Activated T-cell treated with anti-CD3 and anti-CD28 coated beads, Interleukin-2, amount 50 U/mL, for 24 hours (primary cell): ENCODE results near the gene PAPPA2.

Experiments
- DNase-seq: peaks from one replicate; pipeline ENCODE4 v3.0.0-alpha.2; 2020
- H3K27ac Mint-ChIP-seq: 2 replicates; pipeline ENCODE4 v1.8.0; 2020; ENCODE audit warnings: mild to moderate bottlenecking, mixed read lengths
- H3K27me3 Mint-ChIP-seq: 2 replicates; pipeline ENCODE4 v1.8.0; 2020; ENCODE audit warnings: mixed read lengths
- H3K36me3 Mint-ChIP-seq: 2 replicates; pipeline ENCODE4 v1.8.0; 2020; ENCODE audit warnings: low read depth, mixed read lengths
- H3K4me1 Mint-ChIP-seq: 2 replicates; pipeline ENCODE4 v1.8.0; 2020; ENCODE audit warnings: low read depth, mixed read lengths
- H3K4me3 Mint-ChIP-seq: 2 replicates; pipeline ENCODE4 v1.8.0; 2020; ENCODE audit warnings: mild to moderate bottlenecking, moderate library complexity, mixed read lengths
- H3K9me3 Mint-ChIP-seq: 2 replicates; pipeline ENCODE4 v1.8.0; 2020; ENCODE audit warnings: mixed read lengths

PAPPA2 gene

GRCh38 chr1:176877557-176877956, 414.6 kb downstream of the PAPPA2 start:
- no peaks in the 10 kb centered on the region for H3K4me1 Mint-ChIP-seq
- H3K27me3 Mint-ChIP-seq: no peaks in the 10 kb centered on the region
- no peaks in the 10 kb centered on the region for H3K36me3 Mint-ChIP-seq
- H3K27ac Mint-ChIP-seq: no peak overlapping the region
- no peaks in the 10 kb centered on the region for H3K9me3 Mint-ChIP-seq
- no peak overlapping the region for H3K4me3 Mint-ChIP-seq
- DNase-seq: no peak

GRCh38 chr1:176878750-176879536, 416.0 kb downstream of the PAPPA2 start:
- Mint-ChIP-seq H3K4me3 (no peak overlapping the region), H3K27me3 (no peaks in the 10 kb centered on the region), H3K36me3 (no peaks in the 10 kb centered on the region), H3K4me1 (no peaks in the 10 kb centered on the region), H3K27ac (no peak overlapping the region), H3K9me3 (no peaks in the 10 kb centered on the region)
- DNase-seq: no peak

DNA sequence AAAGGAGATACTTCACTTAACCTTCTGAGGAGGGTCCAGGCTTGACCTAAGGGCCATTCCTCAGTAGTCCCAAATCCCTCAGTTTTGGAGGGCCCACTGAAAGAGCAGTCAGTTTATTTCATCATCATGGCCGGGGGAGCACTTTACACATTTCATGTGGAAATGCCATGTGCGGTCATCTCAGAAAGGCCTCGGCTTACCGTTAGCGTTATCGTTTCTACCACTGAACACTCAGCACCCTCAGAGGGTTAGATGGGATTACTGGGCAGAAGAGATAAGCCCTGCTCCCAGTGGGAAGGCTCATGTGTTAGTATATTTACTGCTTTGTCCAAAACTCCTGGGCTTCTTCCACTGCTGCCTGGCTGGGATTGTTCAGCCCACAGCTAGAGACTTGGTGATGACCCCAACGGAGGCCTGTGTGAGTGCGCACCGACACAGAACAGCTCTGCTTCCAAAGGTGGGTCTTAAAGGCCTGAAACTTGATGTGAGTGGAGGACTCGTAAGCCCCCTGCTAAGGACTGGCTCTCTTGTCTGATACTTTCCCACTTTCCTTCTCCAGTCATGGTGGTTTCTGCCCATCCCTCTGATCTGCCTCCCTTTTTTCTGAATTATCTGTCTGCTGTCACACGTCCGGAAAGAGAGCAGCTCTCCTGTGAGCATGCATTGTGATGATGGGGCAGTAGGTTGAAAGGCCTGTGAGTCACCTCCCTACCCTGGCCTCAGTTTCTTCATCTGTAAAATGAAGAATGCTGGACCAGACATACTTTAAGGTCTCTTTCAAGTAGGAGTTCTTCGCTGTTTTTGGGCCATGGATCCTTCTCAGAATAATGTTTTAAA, 417.0 kb downstream of the PAPPA2 start:
- Mint-ChIP-seq H3K27me3 (no peaks in the 10 kb centered on the region), H3K27ac (no peak overlapping the region), H3K4me1 (no peaks in the 10 kb centered on the region), H3K9me3 (no peaks in the 10 kb centered on the region), H3K36me3 (no peaks in the 10 kb centered on the region), H3K4me3 (no peak overlapping the region)
- DNase-seq: no peak

DNA sequence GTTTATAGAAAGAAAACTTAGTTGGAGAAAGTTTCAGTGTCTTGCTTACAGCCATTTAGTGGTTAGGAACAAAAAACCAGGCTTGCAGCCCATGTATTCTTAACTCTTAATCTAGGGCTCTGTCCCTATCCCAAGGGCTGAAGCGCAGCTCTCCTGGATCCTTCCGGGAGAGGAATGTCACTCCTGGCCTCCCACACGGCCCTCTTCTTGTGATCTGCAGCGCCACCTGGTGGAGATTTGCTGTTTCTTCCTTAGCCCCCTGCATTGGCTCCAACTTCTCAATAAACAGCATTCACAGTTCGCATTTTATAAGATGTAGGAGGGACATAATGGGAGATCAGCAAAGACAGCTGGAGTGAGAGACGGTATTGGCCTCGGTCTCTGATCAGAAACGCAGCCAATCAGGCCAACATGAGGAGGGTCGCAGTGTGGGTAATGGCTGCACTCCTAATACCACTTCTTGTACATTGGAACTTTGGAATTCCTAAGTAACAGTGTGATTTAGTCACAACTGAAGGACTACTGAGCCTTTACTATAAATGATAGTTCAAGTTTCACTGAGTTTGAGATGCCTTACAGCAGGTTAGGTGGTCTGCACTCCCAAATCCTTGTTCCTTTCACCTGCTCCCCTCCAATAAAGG, 418.1 kb downstream of the PAPPA2 start:
- no peaks in the 10 kb centered on the region for H3K4me1 Mint-ChIP-seq
- no peak overlapping the region for H3K27ac Mint-ChIP-seq
- no peaks in the 10 kb centered on the region for H3K9me3 Mint-ChIP-seq
- peak; percentile 32 for DNase-seq
- no peaks in the 10 kb centered on the region for H3K36me3 Mint-ChIP-seq
- no peak overlapping the region for H3K4me3 Mint-ChIP-seq
- H3K27me3 Mint-ChIP-seq: no peaks in the 10 kb centered on the region

DNA sequence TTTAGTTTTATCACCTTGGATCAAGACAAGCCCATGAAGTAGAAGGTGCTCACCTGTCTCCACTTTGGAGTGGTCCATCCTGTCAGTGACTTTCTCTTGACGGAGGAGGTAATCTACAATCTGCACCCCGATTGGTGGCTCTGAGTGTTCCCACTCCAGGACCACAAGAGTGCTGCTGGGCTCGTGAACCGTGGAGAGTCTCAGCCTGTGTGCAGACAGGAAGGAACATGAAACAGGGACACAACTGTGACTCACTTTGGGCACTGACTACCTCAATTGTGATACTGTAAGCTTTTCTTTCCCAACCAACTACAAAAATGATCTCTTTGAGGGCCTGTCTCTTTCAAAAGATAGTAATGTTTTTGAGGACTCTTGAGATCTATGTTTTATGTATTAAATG, 421.3 kb downstream of the PAPPA2 start:
- Mint-ChIP-seq H3K36me3 (no peaks in the 10 kb centered on the region), H3K4me1 (no peaks in the 10 kb centered on the region), H3K4me3 (no peak overlapping the region), H3K27me3 (no peaks in the 10 kb centered on the region), H3K9me3 (no peaks in the 10 kb centered on the region), H3K27ac (no peak overlapping the region)
- DNase-seq: no peak

DNA sequence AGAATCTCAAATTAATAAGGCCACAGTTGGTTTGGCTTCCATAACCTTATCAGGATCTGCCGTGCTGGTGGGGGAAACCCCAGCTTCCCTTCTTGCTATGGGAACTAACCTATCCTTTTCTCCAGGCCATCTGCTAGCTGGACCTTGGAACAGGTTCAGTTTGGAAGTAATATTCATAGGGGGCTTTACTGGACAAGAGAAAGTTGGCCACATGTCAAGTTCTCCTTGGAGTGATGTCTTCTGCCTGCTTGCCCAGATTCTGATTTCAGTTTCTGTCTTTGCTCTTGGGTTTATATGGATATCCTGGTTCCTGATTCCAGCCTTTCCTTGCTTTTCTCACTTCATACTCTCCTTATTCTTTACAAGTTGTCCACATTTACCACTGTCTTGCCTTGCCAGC, 421.9 kb downstream of the PAPPA2 start:
- Mint-ChIP-seq H3K4me3 (no peak overlapping the region), H3K36me3 (no peaks in the 10 kb centered on the region), H3K4me1 (no peaks in the 10 kb centered on the region), H3K9me3 (no peaks in the 10 kb centered on the region), H3K27ac (no peak overlapping the region), H3K27me3 (no peaks in the 10 kb centered on the region)
- DNase-seq: no peak

DNA sequence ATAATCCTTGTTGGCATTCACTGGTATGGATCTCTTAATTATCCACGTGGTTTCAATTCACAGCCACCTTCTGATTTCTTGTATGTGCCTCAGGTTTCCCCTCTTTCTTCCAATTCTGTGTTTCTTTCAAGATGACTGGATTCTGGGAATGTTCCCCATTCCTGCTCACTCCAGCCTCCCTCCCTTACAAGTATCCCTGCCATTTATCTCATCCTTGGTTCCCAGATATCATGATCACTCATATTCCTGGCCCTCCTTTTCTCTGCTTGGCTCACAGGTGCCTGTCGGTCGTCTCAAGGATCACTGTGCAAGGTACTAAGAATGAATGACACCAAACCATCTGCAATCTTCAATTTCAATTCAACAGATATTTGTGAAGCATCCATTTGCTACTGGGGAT, 422.4 kb downstream of the PAPPA2 start:
- Mint-ChIP-seq H3K36me3 (no peaks in the 10 kb centered on the region), H3K27me3 (no peaks in the 10 kb centered on the region), H3K9me3 (no peaks in the 10 kb centered on the region), H3K4me3 (no peak overlapping the region), H3K4me1 (no peaks in the 10 kb centered on the region), H3K27ac (no peak overlapping the region)
- no peak for DNase-seq

DNA sequence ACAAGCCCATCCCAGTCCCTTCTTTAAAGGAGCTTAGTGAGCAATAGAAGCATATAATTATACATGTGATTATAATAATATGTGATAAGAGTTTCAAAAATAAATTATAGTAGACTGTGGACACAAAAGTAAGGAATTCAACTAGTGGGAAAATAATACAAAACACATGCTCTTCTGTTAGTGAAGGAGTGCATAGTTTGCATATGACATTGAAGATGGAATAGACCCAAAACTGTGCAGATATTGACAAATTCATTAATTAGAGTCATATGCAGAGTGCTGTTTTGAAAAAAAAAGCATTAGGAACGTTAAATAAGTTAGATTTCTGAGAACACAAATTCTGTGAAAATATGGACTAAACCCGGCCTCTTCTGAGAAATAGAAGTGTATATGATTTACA, 422.8 kb downstream of the PAPPA2 start:
- no peaks in the 10 kb centered on the region for H3K36me3 Mint-ChIP-seq
- DNase-seq: no peak
- H3K4me1 Mint-ChIP-seq: no peaks in the 10 kb centered on the region
- H3K27ac Mint-ChIP-seq: no peak overlapping the region
- no peak overlapping the region for H3K4me3 Mint-ChIP-seq
- no peaks in the 10 kb centered on the region for H3K27me3 Mint-ChIP-seq
- H3K9me3 Mint-ChIP-seq: no peaks in the 10 kb centered on the region

- no peaks in the 10 kb centered on the region for H3K27me3 Mint-ChIP-seq
- no peak for DNase-seq
- no peaks in the 10 kb centered on the region for H3K36me3 Mint-ChIP-seq
- H3K4me1 Mint-ChIP-seq: no peaks in the 10 kb centered on the region
- H3K4me3 Mint-ChIP-seq: no peak overlapping the region
- H3K27ac Mint-ChIP-seq: no peak overlapping the region
- no peaks in the 10 kb centered on the region for H3K9me3 Mint-ChIP-seq
Observed at GRCh38 chr1:176888471-176889032, 425.6 kb downstream of the PAPPA2 start.

DNA sequence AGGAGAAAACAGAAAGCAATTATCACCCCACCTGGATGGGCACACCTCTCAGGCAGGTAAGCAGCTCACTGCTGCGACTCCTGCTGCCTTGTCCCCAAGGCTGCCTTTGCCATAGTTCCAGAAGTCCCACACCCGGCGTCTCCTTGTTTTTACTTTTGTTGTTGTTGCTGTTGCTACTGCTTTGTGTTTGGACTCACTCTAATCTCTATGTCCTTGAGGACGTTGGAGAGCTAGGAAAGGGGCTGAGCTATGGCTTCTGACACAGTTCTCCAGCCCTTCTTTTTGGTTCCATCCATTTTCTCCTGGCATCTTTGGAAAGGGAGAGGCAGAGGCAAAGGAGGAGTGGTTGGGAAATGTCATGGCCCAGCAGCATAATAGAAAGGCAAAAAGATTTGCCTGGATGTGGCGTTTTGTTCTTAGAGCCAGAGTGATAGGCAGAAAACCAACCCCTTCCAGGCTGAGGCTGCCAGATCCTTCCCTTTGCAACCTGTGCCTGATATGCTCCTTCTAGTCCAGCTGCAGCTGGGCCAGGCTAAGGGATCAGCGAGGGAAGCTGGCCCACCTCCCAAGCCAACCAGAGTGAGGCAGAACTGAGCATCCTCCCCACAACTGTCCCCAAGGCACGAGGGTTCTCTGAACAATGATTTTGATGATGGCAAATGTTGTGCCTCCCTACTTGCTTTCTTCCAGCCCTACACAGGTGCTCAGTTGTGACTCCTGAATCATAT, 430.8 kb downstream of the PAPPA2 start:
- no peak overlapping the region for H3K27ac Mint-ChIP-seq
- H3K36me3 Mint-ChIP-seq: no peaks in the 10 kb centered on the region
- no peaks in the 10 kb centered on the region for H3K9me3 Mint-ChIP-seq
- peaks cover 4% of the 10 kb centered on the region for H3K4me1 Mint-ChIP-seq
- DNase-seq: no peak
- H3K27me3 Mint-ChIP-seq: peaks cover 8% of the 10 kb centered on the region
- no peak overlapping the region for H3K4me3 Mint-ChIP-seq

- DNase-seq: no peak
- Mint-ChIP-seq H3K9me3 (no peaks in the 10 kb centered on the region), H3K27ac (no peak overlapping the region), H3K4me1 (peaks cover 4% of the 10 kb centered on the region), H3K36me3 (no peaks in the 10 kb centered on the region), H3K27me3 (peaks cover 8% of the 10 kb centered on the region), H3K4me3 (no peak overlapping the region)
Observed at GRCh38 chr1:176894450-176894849, 431.5 kb downstream of the PAPPA2 start.
